NCI-H2227 (cell line): ENCODE measurements around the gene SYTL1.
A peak's percentile ranks its signal among the peaks of the same experiment; 100 is the strongest.

Source experiments
- DNase-seq: peaks from one replicate; lab custom pipeline; 2025; ENCODE audit not compliant: unreplicated experiment; lab: John Stamatoyannopoulos, UW

The SYTL1 gene

DNA sequence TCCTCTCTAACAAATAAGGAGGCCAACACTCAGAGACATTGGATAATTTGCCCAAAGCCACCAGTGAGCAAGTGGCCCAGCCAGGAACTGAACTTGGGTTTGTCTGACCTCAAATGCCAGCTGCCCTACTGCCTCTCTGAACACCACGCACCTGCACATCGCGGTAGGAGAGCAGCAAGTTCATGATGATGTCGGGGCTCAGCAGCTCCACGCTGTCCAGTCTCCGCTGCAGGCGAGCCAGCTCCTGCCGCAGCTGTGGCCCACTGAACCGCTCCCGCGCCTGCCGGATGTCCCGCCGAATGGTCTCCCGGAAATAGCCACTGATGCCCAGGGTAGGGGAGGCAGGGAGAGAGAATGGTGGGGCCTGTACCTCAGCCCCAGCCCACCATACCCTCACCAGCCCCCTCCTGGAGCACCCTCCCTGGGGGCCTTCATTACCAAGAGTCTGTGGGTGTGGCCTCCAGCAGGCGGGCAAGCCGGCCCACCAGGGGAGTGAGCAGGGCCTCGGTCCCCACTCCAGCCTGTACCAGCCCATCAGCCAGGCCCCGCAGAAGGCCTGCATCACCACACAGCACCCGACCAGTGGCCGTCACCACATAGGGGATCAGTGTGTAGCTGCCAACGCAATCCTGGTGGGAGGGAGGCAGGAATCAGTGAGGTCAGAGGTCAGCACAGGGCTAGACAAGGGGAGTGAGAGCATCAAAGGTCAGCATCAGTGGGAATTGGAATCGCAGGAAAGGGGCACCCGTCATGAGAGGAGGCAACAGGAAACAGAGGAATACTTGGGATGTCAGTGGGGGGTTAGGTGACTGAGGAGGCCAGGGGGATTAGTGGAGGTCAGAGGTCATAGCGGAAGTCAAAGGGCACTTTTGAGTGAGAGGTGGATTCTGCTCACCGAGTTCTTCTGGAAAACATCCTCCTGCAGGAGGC is 22.2 kb downstream of the SYTL1 start:
- DNase-seq: no peak

DNA sequence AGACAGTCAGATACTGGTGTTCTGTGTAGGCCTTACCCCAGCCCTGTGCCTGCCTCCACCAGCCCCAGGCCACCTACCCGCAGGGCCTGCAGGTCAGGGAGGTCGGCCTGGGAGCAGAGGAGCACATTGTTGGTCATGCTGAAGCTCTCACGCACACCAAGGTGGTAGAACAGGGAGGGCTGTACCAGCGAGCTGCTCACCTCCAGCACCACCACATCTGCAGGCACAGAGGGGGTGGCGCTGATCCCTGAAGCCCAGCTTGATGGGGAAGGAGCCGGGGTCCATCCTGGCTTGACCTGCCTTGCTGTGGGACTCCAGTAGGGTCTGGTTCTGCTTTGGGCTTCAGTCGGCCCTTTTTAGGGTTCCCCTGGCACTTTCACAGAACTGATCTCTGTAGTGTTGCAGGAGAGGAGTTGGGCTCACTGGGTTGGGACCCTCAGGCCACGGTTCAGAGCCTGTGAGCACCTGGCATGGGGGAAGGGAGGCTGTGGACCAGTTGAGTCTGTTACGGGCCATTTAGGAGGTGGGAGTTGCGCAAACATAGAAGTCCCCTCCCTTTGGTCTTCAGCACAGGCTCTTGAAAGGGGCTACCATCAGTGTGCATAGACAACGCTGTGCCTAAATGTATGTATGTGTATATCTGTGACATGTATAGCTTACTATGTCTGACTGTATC is 23.0 kb downstream of the SYTL1 start:
- DNase-seq: no peak

DNA sequence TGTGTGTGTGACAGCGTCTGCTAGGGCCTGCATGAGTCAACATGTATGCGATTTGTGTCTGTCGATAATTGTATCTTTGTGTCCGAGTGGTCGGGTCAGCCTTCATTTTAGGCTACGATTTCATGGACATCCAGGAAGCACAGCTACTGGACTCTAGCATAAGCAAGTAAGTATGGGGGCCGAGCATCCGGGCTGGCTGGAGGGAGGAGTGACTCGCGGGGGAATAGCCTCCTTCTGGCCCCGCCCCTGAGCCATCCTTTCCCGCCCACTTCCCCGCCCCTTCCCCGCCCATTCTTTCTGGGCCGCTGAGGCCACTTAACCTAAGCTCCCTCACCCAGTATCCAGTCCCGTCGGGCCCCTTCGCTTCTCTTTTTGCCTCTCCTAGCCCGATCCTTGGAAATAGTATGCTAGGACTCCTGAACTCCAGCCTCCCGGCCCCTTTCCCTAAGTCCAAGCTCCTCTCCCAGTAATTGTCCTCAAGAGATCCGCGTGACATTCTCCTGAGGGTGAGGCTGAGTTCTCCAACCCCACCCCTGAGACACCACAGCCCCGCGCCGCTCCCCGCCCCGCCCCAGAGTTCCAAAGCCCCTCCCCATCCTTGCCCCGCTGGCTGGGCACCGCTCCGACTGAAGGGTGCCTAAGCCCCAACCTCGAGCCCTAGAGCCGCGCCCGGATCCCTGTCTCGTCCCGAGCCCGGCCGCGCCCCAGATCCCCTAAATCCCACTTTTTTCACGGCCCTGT is 23.7 kb downstream of the SYTL1 start:
- DNase-seq: peak; percentile 92

DNA sequence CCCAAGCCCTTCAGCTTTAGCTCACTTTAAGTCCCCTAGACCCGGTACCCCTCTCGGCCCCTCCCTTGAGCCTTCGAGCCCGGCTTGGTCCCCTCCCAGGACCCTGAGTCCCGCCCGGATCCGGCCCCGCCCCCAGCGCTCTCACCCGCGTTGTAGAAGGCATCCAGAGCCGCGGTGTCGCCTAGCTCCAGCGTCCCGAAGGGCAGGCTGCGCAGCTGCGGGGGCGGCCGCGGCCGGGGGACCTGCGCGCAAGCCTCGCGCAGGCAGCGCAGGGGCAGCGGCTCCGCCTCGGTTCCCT is 24.2 kb downstream of the SYTL1 start:
- peak; percentile 91 for DNase-seq

DNA sequence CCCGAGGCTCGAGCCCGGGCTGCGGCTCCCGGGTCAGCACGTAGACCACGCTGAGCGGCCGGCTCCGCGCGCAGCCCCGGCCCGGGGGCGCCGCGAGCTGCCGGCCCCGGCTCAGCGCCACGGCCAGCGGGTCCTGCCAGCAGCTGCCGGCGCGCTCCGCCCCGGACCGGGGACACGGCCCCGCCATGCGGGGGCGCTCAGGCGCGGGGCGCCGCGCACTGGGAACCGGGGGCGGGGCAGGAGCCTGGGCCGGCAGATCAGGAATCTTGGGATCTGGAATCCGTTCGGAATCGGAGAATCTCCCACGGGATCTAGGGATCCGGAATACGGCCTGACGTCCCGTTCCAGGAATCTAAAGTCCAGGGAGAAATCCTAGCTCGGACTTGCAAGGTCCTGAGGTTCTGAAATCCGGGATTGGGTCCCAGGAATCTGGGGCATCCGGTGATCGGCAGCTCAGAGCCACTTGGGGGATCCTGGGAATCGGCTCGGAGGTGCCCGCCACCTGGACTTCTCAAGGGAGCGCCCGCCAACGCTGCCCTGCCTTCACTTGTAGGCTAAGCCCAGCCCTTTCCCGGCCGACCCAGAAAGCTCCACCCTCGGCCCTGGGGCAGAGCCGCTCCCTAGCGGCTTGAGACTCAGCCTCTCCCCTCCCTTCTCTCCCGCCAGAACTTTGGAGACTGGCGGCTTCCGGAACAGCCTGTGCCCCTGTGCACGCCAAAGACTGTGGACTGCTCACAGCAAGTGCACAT is 24.8 kb downstream of the SYTL1 start, which contains the start of gene MAP3K6:
MAP3K6 (minus strand) TSS at position 551 of the 749 bp plus-strand sequence; CDS start at position 187, 364 bp downstream.
- peak; percentile 86 for DNase-seq

DNA sequence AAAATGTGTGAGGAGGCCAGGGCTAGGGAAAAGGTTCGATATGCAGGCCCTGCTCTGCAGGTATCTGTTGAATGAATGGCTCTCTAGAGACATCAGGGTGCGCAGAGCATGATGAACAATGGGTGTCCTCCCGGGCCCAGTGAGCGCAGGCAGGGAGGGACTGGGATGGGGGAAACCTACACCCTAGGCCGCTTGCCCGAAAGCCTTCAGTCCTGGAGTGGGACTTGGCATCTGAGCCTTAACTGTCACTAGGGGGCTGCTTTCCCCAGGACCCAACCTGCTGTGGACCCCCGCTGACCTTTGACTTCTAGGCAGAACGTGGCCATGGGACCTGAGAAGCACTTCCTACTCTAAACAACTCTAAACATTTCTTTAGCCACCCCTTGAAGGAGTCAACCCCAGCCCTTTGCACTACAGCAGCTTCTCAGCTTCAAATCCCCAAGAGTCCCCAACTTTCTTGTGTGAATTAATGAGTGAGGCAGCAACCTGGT is 25.4 kb downstream of the SYTL1 start:
- DNase-seq: no peak

DNA sequence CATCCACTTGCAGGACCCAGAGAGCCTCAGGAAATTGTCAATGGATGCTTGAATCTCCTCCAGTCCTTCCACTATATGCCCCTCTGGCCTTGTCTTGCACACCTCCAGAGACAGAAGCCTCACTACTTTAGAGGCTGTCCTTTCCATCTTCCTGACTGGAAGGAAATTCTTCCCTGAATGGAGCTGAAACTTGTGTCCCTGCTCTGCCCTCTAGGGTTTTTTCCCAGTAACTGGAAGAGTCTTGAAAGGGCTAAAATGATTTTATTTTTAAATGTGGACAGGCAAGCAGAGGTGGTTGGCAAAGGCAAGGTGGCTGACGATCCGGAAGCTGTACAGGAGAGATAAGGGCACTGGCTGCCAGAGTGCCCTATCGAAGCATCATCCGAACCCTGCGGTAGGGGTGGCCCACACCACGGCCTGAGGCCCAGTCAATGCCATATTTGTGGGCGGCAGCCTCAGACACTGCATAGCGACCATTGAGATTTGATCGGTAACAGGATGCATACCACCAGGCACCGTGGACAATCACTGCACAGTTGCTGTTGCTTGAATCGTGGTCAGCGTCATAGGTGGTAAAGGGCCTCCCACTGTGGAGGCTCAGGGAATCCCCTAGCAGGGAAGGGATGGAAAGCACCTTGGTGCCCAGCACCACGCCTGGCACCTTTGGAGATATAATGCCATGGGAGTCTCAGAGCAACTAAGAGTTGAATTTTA is 27.2 kb downstream of the SYTL1 start:
- DNase-seq: peak; percentile 21

DNA sequence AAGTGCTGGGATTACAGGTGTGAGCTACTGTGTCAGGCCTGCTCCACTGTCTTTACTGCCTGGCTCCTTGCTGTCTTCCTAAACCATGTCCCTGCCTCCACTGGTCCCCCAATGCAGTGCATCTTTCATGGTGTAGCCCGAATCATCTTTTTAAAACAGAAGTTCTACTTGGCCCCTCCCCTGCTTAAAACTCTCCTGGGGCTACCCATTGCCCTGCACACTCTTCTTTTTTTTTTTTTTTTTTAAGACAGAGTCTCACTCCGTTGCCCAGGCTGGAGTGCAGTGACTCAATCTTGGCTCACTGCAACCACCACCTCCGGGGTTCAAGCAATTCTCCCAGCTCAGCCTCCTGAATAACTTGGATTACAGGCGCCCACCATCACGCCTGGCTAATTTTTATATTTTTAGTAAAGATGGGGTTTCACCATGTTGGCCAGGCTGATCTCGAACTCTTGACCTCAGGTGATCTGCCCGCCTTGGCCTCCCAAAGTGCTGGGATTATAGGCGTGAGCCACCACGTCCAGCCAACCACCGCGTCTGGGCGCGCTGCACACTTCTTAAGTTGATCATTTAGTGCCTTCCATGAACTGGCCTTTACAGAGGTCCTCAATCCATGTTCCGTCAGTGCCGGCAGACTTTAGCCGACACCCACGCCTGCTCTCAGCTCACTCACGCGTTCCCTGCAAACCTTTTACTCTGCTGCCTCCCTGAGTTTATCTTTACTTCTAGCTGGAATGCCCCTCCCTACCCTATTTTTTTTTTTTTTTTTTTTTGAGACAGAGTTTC is 30.4 kb downstream of the SYTL1 start:
- DNase-seq: no peak

DNA sequence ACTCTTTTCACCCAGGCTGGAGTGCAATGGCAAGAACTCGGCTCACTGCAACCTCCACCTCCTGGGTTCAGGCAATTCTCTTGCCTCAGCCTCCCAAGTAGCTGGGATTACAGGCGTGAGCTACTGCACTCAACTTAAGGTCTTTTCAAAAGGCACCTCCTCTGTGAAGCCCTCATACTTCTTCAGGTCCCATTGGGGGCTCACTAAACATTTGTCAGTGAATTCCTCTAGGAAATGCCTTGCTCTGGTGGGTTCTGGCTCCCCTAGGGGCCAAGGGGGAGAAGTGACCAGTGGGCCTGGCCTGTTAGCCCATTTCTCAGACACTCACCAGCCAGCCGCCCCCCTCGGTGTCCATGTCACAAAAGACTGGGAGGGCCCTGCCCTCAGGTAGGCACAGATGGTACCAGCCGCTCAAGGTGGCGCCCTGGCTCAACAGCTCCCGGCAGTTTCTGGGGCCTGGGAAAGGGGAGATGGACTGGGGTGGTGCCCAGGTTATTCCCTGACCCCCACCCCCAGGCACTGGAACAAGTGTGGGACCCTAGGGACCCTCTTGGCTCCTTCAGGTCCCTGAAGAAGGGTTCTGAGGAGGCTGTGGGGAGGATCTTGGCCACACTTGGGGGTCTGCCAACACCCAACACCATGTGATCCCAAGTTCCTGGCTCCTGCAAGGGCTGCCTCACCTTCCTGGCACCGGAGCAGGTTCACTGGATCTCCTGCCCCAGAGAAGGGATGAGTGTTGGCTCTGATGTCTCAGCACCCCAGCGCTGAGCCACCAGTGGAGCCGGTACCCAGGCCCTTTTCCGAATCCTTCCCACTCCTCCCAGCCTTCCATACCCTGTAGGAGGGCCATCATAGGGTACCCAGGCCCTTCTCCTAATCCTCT is 31.2 kb downstream of the SYTL1 start:
- no peak for DNase-seq

DNA sequence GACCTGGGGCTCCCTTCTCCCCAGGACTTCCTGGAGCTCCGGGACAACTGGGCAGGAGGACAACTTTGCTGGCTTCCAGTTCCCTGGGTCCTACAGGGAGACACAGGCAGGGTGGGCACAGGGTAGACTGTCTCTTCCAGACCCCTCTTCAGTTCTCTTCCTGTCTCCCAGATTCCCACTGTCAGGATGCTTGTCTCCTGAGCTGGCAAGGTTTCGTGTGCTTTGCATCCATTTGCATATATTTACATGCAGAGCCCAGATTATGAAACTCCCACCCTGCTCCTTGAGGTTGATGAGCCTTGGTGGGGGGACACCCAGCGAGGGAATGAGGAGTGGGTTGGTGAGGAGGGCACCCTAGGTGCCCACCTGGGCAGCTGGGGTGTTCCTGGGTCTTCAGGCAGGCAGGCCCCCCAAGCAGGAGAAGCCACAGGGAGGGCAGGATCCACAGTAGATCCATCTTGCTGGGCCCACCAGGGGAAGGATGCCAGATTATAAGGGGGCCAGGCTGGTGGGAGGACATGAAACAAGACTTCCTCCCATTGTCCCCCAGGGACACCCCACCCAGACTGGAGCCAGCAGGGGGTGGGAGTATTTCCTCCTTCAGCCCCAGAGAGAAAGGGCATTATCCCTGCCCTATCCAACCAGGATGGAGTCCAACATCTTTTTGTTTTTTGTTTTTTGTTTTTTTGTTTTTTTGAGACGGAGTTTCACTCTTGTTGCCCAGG is 32.7 kb downstream of the SYTL1 start, which contains the start of gene FCN3:
FCN3 (minus strand) TSS at position 463 of the 725 bp plus-strand sequence; CDS start at position 457, 6 bp downstream.
- no peak for DNase-seq

DNA sequence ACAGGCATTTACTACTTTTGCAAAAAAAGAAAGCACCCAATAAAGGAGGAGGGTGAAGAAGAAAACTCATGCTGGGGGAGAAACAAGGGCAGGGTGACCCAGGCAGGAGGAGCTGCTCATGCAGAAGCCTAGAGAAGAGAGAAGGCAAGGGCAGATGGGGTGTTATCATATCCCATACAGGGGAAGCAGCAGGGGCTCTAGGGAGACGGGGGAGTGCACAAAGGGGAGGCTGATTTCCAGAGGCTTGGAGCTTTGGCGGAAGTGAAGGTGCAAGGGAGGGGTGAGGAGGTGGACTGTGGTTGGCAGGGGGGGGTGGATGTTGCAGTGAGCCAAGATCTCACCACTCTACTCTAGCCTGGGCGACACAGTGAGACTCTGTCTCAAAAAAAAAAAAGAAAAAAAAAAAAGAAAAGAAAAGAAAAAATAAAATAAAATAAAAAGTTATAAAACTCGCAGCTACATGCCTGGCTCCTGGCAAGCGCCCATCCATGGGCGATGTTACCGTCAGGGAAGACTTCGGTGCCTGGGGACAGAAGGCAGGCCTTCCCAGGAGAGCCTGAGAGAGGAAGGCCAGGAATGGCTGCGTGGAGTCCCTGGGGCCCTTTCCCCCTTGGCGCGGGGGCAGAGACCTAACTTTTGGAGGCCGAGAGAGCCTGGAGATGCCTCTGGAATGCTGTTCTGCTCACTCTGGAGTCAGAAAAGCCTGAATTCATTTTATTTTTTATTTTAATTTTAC is 36.1 kb downstream of the SYTL1 start:
- no peak for DNase-seq

DNA sequence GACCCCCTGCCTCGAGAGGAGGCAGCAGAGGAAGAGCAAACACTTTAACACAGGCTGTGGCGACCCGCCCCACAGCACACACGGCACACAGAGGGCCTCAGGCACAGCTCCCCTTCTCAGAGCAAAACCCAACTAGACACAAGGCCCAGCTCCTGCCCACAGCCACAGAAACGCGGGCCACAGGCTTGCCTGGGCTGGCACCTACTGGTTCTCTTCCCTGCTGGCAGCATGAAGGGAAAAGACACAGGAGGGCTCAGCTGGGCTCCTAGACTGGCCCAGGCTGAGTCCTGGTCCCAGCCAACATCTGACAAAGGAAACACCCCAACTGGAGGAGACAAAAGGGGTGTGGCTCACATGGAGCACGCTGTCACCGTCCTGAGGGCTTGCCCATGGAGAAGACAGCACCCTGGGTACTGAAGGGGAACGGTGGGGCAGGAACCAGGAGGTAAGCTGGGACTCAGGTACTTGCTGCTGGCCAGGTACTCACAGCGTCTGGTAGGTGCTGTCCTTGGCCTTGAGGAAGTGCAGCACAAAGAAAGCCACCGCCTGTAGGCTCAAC is 37.8 kb downstream of the SYTL1 start:
- no peak for DNase-seq

DNA sequence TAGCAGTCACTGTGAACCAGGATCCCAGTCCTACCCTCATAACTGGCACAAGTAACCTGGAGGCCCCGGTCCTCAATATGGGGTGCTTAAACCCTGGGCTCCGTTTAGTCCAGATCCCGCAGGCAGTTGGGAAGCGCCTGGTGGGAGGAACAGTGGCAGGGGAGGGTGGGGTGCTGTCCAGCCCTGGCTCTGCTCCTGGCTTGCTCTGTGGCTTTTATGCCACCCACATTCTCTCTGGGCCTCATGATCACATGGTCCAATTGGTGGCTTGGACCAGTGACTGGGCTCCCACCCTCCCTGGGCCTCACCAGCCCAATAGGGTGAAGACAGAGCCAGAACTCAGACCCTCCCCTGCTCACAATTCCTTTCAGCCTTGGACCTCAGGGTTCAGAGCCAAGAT is 38.4 kb downstream of the SYTL1 start:
- no peak for DNase-seq

DNA sequence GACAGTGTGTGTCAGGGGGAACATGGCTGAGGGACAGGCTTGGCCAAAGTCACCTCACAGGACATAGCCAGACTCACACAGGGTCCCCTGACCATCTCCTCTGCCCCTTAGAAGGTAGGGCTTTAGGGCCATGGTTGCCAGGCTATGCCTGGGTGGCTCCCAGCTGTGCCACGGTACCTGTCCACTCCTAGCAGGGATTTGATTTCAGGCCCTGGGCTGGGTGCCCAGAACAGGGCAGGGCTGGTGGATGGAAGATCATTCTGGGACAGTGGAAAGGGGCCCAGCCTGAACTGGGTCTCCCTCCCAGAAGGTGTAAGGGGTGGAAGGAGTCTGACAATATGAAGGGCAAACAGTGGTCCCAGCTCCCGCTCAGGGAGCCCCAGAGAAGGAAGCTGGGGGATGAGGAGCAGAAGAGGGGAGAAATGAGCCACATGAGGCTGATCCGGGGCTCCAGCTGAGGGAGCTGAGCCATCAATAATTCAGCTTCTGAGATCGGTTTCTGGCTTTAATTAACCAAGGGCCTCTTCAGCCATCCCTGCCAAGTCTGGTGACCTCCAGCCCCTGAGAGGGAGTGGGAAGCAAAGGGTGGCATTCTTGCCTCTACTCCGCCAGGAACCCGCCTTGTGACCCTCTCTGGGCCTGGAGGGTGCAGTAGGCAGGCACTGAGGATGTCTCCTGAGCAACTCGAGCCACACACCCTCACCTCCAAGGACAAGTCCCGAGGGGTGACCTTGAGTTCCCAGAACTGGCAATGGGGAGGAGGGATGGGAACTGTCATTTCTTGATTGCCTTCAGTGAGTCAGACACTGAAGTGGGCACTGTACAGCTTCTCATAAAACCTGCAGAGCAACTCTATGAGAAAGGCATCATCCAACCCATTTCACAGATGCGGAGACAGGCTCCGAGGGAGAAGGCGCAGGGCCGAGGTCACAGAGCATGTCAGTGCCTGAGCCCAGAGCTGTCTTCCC is 39.2 kb downstream of the SYTL1 start:
- no peak for DNase-seq

DNA sequence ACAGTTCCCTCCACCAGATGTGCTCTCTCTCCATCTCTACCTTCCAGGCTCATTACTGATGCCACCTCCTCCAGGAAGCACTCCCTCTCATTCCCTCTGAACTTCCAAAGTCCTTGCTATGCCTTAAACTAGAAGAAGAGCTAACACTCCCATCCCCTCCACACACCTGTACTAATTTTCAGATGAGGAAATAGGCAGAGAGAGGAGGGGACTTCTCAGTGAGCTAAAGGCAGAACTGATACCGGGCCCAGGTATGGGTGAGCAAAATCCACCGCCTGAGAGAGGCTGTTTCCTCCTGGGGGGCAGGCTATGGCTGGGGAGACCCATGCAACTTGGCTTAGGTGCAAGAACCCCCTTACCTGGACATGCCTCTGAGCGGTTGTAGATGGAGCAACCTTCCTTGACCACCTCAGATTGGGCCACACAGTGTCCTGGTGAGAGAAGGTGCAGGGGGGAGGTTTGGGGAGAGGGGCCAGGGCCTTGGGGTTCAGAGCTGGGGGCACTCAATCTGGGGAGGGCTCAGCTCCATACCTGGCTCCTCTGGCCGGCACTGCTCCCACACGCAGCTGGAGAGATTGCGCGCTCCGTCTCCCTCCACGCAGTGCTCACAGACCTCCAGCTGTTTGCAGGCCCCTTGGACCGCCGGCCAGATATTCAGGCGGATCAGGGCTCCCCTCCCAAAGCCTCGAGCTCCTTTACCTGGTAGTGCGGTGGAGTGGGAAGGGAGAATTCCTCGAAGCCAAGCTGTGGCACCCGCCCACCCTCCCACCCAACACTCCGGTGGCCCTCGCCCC is 40.3 kb downstream of the SYTL1 start:
- DNase-seq: no peak
